ENCODE results near the gene TEX13D.

- no peak for TF ChIP-seq EZH2phosphoT487 (IDR thresholded peaks at IDR 0.05; ENCODE audit: insufficient read depth, low read depth)
- TF ChIP-seq EZH2 (IDR thresholded peaks at IDR 0.05; ENCODE audit: insufficient read depth, poor library complexity, severe bottlenecking): no peak
Measured at GRCh38 chrX:124373348-124373747, 40.9 kb downstream of the TEX13D start.
